Endothelial cell (in vitro differentiated cells): Measurements from ENCODE around the gene SLC19A1. TPM values are rescaled to one million over a fixed set of nuclear protein-coding genes. Genes with fewer than 3 reads are reported as not detected.
"Not testable (repeated sequence)": the region's sequence is repeated elsewhere in the genome, so short reads cannot be mapped to it uniquely, and the experiment has no call there.

Experiments
- DNase-seq: peaks from one replicate; pipeline ENCODE4 v3.0.0; 2021; ENCODE audit warnings: low spot score
- H3K27ac Mint-ChIP-seq: one replicate; pipeline ENCODE4 v1.8.0; 2021; ENCODE audit warnings: mixed read lengths, inconsistent platforms; ENCODE audit not compliant: unreplicated experiment
- H3K27me3 Mint-ChIP-seq: one replicate; pipeline ENCODE4 v1.8.0; 2021; ENCODE audit warnings: mild to moderate bottlenecking, moderate library complexity, mixed read lengths, inconsistent platforms; ENCODE audit not compliant: unreplicated experiment
- H3K36me3 Mint-ChIP-seq: one replicate; pipeline ENCODE4 v1.8.0; 2021; ENCODE audit warnings: mild to moderate bottlenecking, low read depth, mixed read lengths, inconsistent platforms; ENCODE audit not compliant: unreplicated experiment
- H3K4me1 Mint-ChIP-seq: one replicate; pipeline ENCODE4 v1.8.0; 2021; ENCODE audit warnings: mild to moderate bottlenecking, mixed read lengths, inconsistent platforms; ENCODE audit not compliant: unreplicated experiment
- H3K4me3 Mint-ChIP-seq: one replicate; pipeline ENCODE4 v1.8.0; 2021; ENCODE audit warnings: mild to moderate bottlenecking, mixed read lengths, inconsistent platforms; ENCODE audit not compliant: unreplicated experiment
- H3K9me3 Mint-ChIP-seq: one replicate; pipeline ENCODE4 v1.8.0; 2021; ENCODE audit warnings: mixed read lengths, inconsistent platforms; ENCODE audit not compliant: unreplicated experiment
- CTCF ChIP-seq: fragments of 200-600 bp; sonication (generic); IDR thresholded peaks from one replicate; pipeline ENCODE4 v1.5.0; 2021; ENCODE audit warnings: antibody characterized with exemption; ENCODE audit not compliant: unreplicated experiment
- total RNA-seq: library from RNA; stranded (reverse); fragmentation: NEBNext Ultra II Directional; extraction: Animal tissue kit (Norgen Biotek cat#: 25700); gene quantifications from one replicate; pipeline ENCODE4 v1.2.1, GENCODE V29; 2021; ENCODE audit not compliant: unreplicated experiment

The SLC19A1 gene
- total RNA-seq, 1 donor from 2014 or later, result 27.1 TPM

- Mint-ChIP-seq H3K4me3 (no peak overlapping the region), H3K9me3 (no peaks in the 10 kb centered on the region), H3K27ac (no peak overlapping the region), H3K27me3 (peaks cover 5% of the 10 kb centered on the region), H3K36me3 (no peaks in the 10 kb centered on the region), H3K4me1 (no peaks in the 10 kb centered on the region)
- no peak for TF ChIP-seq CTCF
- no peak for DNase-seq
Measured at GRCh38 chr21:45502600-45502999, 39.6 kb downstream of the SLC19A1 start.

GRCh38 chr21:45502006-45502345, 40.3 kb downstream of the SLC19A1 start:
- peaks cover 5% of the 10 kb centered on the region for H3K27me3 Mint-ChIP-seq
- H3K9me3 Mint-ChIP-seq, result no peaks in the 10 kb centered on the region
- H3K4me1 Mint-ChIP-seq, result no peaks in the 10 kb centered on the region
- DNase-seq, result no peak
- H3K36me3 Mint-ChIP-seq, result no peaks in the 10 kb centered on the region
- H3K27ac Mint-ChIP-seq, result no peak overlapping the region
- H3K4me3 Mint-ChIP-seq, result no peak overlapping the region
- no peak for TF ChIP-seq CTCF

- not testable (repeated sequence) for H3K36me3 Mint-ChIP-seq, H3K4me1 Mint-ChIP-seq, H3K27ac Mint-ChIP-seq, DNase-seq, H3K27me3 Mint-ChIP-seq, H3K9me3 Mint-ChIP-seq, H3K4me3 Mint-ChIP-seq
Measured at GRCh38 chr21:45501081-45502005, 40.9 kb downstream of the SLC19A1 start.

GRCh38 chr21:45499970-45500577, 42.2 kb downstream of the SLC19A1 start:
- Mint-ChIP-seq H3K27me3 (peaks cover 8% of the 10 kb centered on the region), H3K36me3 (no peaks in the 10 kb centered on the region), H3K4me3 (no peak overlapping the region), H3K4me1 (no peaks in the 10 kb centered on the region), H3K9me3 (no peaks in the 10 kb centered on the region), H3K27ac (no peak overlapping the region)
- no peak for TF ChIP-seq CTCF
- DNase-seq, result no peak

- Mint-ChIP-seq H3K27ac (no peak overlapping the region), H3K27me3 (peaks cover 8% of the 10 kb centered on the region), H3K4me3 (no peak overlapping the region), H3K9me3 (no peaks in the 10 kb centered on the region), H3K36me3 (no peaks in the 10 kb centered on the region), H3K4me1 (no peaks in the 10 kb centered on the region)
- DNase-seq, result no peak
- no peak for TF ChIP-seq CTCF
Measured at GRCh38 chr21:45499201-45499750, 43.0 kb downstream of the SLC19A1 start.
